A549 (cell line): ENCODE data around the gene OPCML. TPM values are rescaled to one million over a fixed set of nuclear protein-coding genes. Genes with fewer than 3 reads are reported as not detected.

Experiments used
- ATAC-seq, 2 experiments: fragments of 200-7000 bp in 1 of 2; fragments of >200 bp in 1 of 2; cut with Nextera tagmentation in 1 of 2; cut with Tn5 transposase in 1 of 2; 3 replicates each; pipeline versions ENCODE4 v1.8.0 to v1.9.1; 2018 to 2020; ENCODE audit warnings: mild to moderate bottlenecking in 1 of 2, moderate library complexity in 1 of 2
- CTCF ChIA-PET: fragments of 300-600 bp; sonication (Branson Sonifier 250); formaldehyde crosslinking; extraction: SDS; loops from one replicate; lab custom pipeline; 2021; ENCODE audit warnings: antibody characterized with exemption, inconsistent platforms; lab: Yijun Ruan, JAX
- POLR2A ChIA-PET: fragments of 350-600 bp; formaldehyde crosslinking; extraction: SDS; loops from one replicate; lab custom pipeline; 2021; ENCODE audit warnings: antibody characterized with exemption, inconsistent platforms; lab: Yijun Ruan, JAX
- DNase-seq, 2 experiments: peaks; one replicate each; pipeline versions ENCODE4 v3.0.0 to v3.0.0-alpha.2; 2011 to 2016; ENCODE audit warnings: low read depth in 1 of 2, low spot score in 1 of 2
- FAIRE-seq: peaks from 2 replicates; lab custom pipeline; 2011; peaks lifted over from hg19 to GRCh38; lab: Jason Lieb, UNC
- H3K27ac ChIP-seq, 2 experiments: fragments of >200 bp; sonication (Bioruptor Twin); formaldehyde crosslinking; 3 replicates each; pipeline ENCODE4 v1.5.1; 2016 to 2017
- H3K4me1 ChIP-seq: fragments of >200 bp; sonication (Bioruptor Twin); formaldehyde crosslinking; 3 replicates; pipeline ENCODE4 v1.6.1; 2016
- H3K4me2 ChIP-seq: fragments of >200 bp; sonication (Bioruptor Twin); formaldehyde crosslinking; 3 replicates; pipeline ENCODE4 v1.6.1; 2016
- H3K4me3 ChIP-seq: fragments of >200 bp; sonication (Bioruptor Twin); formaldehyde crosslinking; 3 replicates; pipeline ENCODE4 v1.5.1; 2016
- H3K9me3 ChIP-seq: fragments of >200 bp; sonication (Bioruptor Twin); formaldehyde crosslinking; 3 replicates; pipeline ENCODE4 v1.6.1; 2016
- BHLHE40 ChIP-seq: IDR thresholded peaks from 2 replicates; pipeline ENCODE4 v1.6.1; 2012; ENCODE audit warnings: low read depth, low read length, inconsistent platforms
- CHD2 ChIP-seq: fragments of 150-350 bp; IDR thresholded peaks from 2 replicates; pipeline ENCODE4 v1.6.1; 2014; ENCODE audit warnings: low read length; ENCODE audit not compliant: partially characterized antibody
- E2F6 ChIP-seq: IDR thresholded peaks from 2 replicates; pipeline ENCODE4 v1.6.1; 2012; ENCODE audit warnings: low read depth, borderline replicate concordance
- ELK1 ChIP-seq: fragments of 150-350 bp; IDR thresholded peaks from 2 replicates; pipeline ENCODE4 v1.6.1; 2014; ENCODE audit warnings: low read depth, mild to moderate bottlenecking, low read length
- ESRRA ChIP-seq: fragments of 150-350 bp; IDR thresholded peaks from 2 replicates; pipeline ENCODE4 v1.6.1; 2014; ENCODE audit warnings: mild to moderate bottlenecking, low read length, borderline replicate concordance
- FOSL2 ChIP-seq, 2 experiments: fragments of 450-650 bp in 1 of 2; fragments of >200 bp in 1 of 2; sonication (Bioruptor Twin) in 1 of 2; formaldehyde crosslinking; IDR thresholded peaks; 2 replicates each; pipeline versions ENCODE4 v1.5.0 to v1.6.1; 2016 to 2020; ENCODE audit warnings: mild to moderate bottlenecking in 1 of 2, moderate library complexity in 1 of 2
- GATA3 ChIP-seq: IDR thresholded peaks from 2 replicates; pipeline ENCODE4 v1.6.1; 2012; ENCODE audit warnings: borderline replicate concordance
- HEYL ChIP-seq: fragments of 250-450 bp; sonication (Bioruptor Pico); IDR thresholded peaks from 2 replicates; pipeline ENCODE4 v1.8.0; 2021; ENCODE audit warnings: mild to moderate bottlenecking, moderate library complexity
- HOXA7 ChIP-seq: fragments of 250-450 bp; sonication (Bioruptor Pico); IDR thresholded peaks from 2 replicates; pipeline ENCODE4 v1.5.0; 2020; ENCODE audit warnings: mild to moderate bottlenecking, moderate library complexity
- JUNB ChIP-seq: fragments of >200 bp; sonication (Bioruptor Twin); formaldehyde crosslinking; IDR thresholded peaks from 2 replicates; pipeline ENCODE4 v1.6.1; 2016
- MAZ ChIP-seq: fragments of 150-350 bp; IDR thresholded peaks from 2 replicates; pipeline ENCODE4 v1.6.1; 2014; ENCODE audit warnings: antibody characterized with exemption, low read depth, low read length, borderline replicate concordance
- NPAS2 ChIP-seq: fragments of 250-450 bp; sonication (Bioruptor Pico); IDR thresholded peaks from 2 replicates; pipeline ENCODE4 v1.8.0; 2022; ENCODE audit warnings: mild to moderate bottlenecking, moderate library complexity, borderline replicate concordance
- NR3C1 ChIP-seq: fragments of >200 bp; sonication (Bioruptor Twin); formaldehyde crosslinking; IDR thresholded peaks from 3 replicates; pipeline ENCODE4 v1.6.1; 2017
- RAD21 ChIP-seq, 2 experiments: fragments of >200 bp in 1 of 2; sonication (Bioruptor Twin) in 1 of 2; formaldehyde crosslinking in 1 of 2; IDR thresholded peaks in 1 of 2; conservative IDR thresholded peaks in 1 of 2; 2 replicates in 1 of 2; 3 replicates in 1 of 2; pipeline ENCODE4 v1.6.1; 2012 to 2018; ENCODE audit warnings: inconsistent platforms in 1 of 2
- RARB ChIP-seq: fragments of 250-450 bp; sonication (Bioruptor Pico); IDR thresholded peaks from 2 replicates; pipeline ENCODE4 v1.8.0; 2021; ENCODE audit warnings: mild to moderate bottlenecking, moderate library complexity
- SREBF2 ChIP-seq: fragments of 450-650 bp; IDR thresholded peaks from 2 replicates; pipeline ENCODE4 v1.6.1; 2014; ENCODE audit warnings: mild to moderate bottlenecking, moderate library complexity
- TFCP2L1 ChIP-seq: fragments of 250-450 bp; sonication (Bioruptor Pico); IDR thresholded peaks from 2 replicates; pipeline ENCODE4 v1.5.0; 2021; ENCODE audit warnings: mild to moderate bottlenecking
- ZC3H11A ChIP-seq: fragments of 450-650 bp; IDR thresholded peaks from 2 replicates; pipeline ENCODE4 v1.6.1; 2014; ENCODE audit warnings: antibody characterized with exemption, mild to moderate bottlenecking
- WGBS: methylation state at CpG from one replicate; pipeline ENCODE4 v1.1.6; 2017; ENCODE audit errors: missing lambda C conversion rate; 5-methylcytosine and 5-hydroxymethylcytosine counted together
- polyA plus RNA-seq, 4 experiments: library from polyadenylated mRNA; depleted of rRNA in 3 of 4; stranded (reverse); fragments of >200 nt; fragmentation: RNase III in 1 of 4; extraction: RNeasy Plus Mini Kit Qiagen cat#74134 plus additional on column Dnase treatment in 1 of 4; gene quantifications; 2 replicates in 3 of 4; 3 replicates in 1 of 4; pipeline ENCODE4 v1.2.3, GENCODE V29; 2011 to 2017
- TF ChIP-seq, protein P1 (sequence below): fragments of 250-450 bp; sonication (Bioruptor Pico); IDR thresholded peaks from 2 replicates; pipeline ENCODE4 v1.5.0; 2021; ENCODE audit warnings: mild to moderate bottlenecking, moderate library complexity, borderline replicate concordance

Gene OPCML
- polyA plus RNA-seq, 2 of the 4 experiments (the other 2 are of a cell fraction): not detected

- TF ChIP-seq ELK1: no peak
- TF ChIP-seq JUNB: no peak
- no peak for TF ChIP-seq MAZ
- TF ChIP-seq NPAS2 (CRISPR knock-in tag): no peak
- TF ChIP-seq BHLHE40: no peak
Measured at GRCh38 chr11:133149698-133150097, 382.6 kb downstream of the OPCML start (continued).

DNA sequence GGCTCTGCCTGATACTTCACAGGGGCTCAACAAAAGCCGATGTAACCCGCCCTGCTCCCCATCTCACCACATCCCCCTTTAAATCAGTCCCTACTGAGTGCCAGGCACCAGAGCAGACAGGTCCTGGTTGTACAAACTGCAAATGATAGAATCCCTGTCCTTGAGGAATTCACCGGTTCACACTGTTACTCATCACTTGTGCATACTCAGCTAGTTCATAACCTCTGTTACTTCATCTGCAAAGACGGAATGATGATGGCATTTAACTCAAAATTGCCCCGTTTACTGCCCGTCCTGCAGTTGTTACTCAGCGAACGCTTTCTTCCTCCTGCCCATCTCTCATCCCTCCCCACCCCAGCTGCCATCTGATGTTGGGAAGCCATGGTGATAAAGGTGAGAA, 384.7 kb downstream of the OPCML start:
- Histone ChIP-seq H3K4me3 (no peak overlapping the region), H3K4me2 (no peak overlapping the region), H3K4me1 (no peaks in the 10 kb centered on the region), H3K9me3 (no peaks in the 10 kb centered on the region), H3K27ac (no peak overlapping the region)
- DNase-seq (no peak), FAIRE-seq (no peak), ATAC-seq (no peak)
- WGBS: 4% methylated on average over 8 of the region's 8 CpGs
- ChIA-PET CTCF (no interaction called here), POLR2A (no interaction called here)
- TF ChIP-seq HEYL (CRISPR knock-in tag): no peak
- TF ChIP-seq ESRRA: no peak
- TF ChIP-seq MAZ: no peak
- TF ChIP-seq GATA3: no peak
- TF ChIP-seq CHD2: no peak
- TF ChIP-seq TFCP2L1 (CRISPR knock-in tag): no peak
- no peak for TF ChIP-seq FOSL2 (IDR thresholded peaks at IDR 0.05)
- no peak for TF ChIP-seq FOSL2 (CRISPR knock-in tag; IDR thresholded peaks at IDR 0.05)
- TF ChIP-seq RAD21 (conservative IDR thresholded peaks at IDR 0.05 in 1 of 2, IDR thresholded peaks at IDR 0.05 in 1 of 2): no peak
- TF ChIP-seq SREBF2: no peak
- TF ChIP-seq ELK1: no peak
- no peak for TF ChIP-seq HOXA7 (CRISPR knock-in tag)
- TF ChIP-seq ZC3H11A: no peak
- TF ChIP-seq, protein P1, sequence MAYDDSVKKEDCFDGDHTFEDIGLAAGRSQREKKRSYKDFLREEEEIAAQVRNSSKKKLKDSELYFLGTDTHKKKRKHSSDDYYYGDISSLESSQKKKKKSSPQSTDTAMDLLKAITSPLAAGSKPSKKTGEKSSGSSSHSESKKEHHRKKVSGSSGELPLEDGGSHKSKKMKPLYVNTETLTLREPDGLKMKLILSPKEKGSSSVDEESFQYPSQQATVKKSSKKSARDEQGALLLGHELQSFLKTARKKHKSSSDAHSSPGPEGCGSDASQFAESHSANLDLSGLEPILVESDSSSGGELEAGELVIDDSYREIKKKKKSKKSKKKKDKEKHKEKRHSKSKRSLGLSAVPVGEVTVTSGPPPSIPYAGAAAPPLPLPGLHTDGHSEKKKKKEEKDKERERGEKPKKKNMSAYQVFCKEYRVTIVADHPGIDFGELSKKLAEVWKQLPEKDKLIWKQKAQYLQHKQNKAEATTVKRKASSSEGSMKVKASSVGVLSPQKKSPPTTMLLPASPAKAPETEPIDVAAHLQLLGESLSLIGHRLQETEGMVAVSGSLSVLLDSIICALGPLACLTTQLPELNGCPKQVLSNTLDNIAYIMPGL (CRISPR knock-in tag): no peak
- TF ChIP-seq RARB: no peak
- no peak for TF ChIP-seq NR3C1

- ChIA-PET POLR2A (no interaction called here), CTCF (no interaction called here)
- no peak for ATAC-seq
- Histone ChIP-seq H3K4me3 (no peak overlapping the region), H3K27ac (no peak overlapping the region), H3K4me1 (no peaks in the 10 kb centered on the region), H3K4me2 (no peak overlapping the region), H3K9me3 (no peaks in the 10 kb centered on the region)
- DNase-seq: no peak
- WGBS: 1% methylated on average over 7 of the region's 7 CpGs
- FAIRE-seq: no peak
- no peak for TF ChIP-seq E2F6
Measured at GRCh38 chr11:133146697-133147306, 385.5 kb downstream of the OPCML start.
